GOT3 (cell line): ENCODE measurements around the gene GABRD.

ENCODE experiments used
- DNase-seq: peaks from one replicate; lab custom pipeline; 2025; ENCODE audit warnings: mixed read lengths; lab: John Stamatoyannopoulos, UW

The GABRD gene

GRCh38 chr1:1985375-1986050 is 33.6 kb upstream of the GABRD start:
- DNase-seq, result no peak

- DNase-seq, result no peak
Observed at GRCh38 chr1:1986451-1987141, 32.5 kb upstream of the GABRD start.

- no peak for DNase-seq
Observed at GRCh38 chr1:1987142-1987510, 32.0 kb upstream of the GABRD start.

- no peak for DNase-seq
Observed at GRCh38 chr1:1988061-1988945, 30.8 kb upstream of the GABRD start.

- DNase-seq, result no peak
Observed at GRCh38 chr1:1989102-1989542, 30.0 kb upstream of the GABRD start.

- DNase-seq, result no peak
Observed at GRCh38 chr1:1989789-1990188, 29.4 kb upstream of the GABRD start.

GRCh38 chr1:1990222-1990621 is 28.9 kb upstream of the GABRD start:
- no peak for DNase-seq

GRCh38 chr1:1994536-1994935 is 24.6 kb upstream of the GABRD start:
- DNase-seq, result no peak

GRCh38 chr1:1996207-1996651 is 22.9 kb upstream of the GABRD start:
- no peak for DNase-seq

- DNase-seq, result no peak
Observed at GRCh38 chr1:1997576-1997975, 21.6 kb upstream of the GABRD start.

- DNase-seq, result no peak
Observed at GRCh38 chr1:2000432-2000831, 18.7 kb upstream of the GABRD start.

- no peak for DNase-seq
Observed at GRCh38 chr1:2000850-2001249, 18.3 kb upstream of the GABRD start.

GRCh38 chr1:2001773-2002411 is 17.3 kb upstream of the GABRD start:
- DNase-seq, result no peak

- no peak for DNase-seq
Observed at GRCh38 chr1:2003541-2004131, 15.5 kb upstream of the GABRD start, which contains the start of gene CFAP74. CFAP74 (minus strand) TSS chr1:2003786; CDS start chr1:1990956, 12,830 bp downstream.

- no peak for DNase-seq
Observed at GRCh38 chr1:2004856-2005255, 14.3 kb upstream of the GABRD start.

- DNase-seq, result no peak
Observed at GRCh38 chr1:2009101-2010053, 9.8 kb upstream of the GABRD start.

GRCh38 chr1:2014181-2014580 is 5.0 kb upstream of the GABRD start:
- no peak for DNase-seq

- no peak for DNase-seq
Observed at GRCh38 chr1:2014741-2015735, 4.1 kb upstream of the GABRD start.

GRCh38 chr1:2016123-2016522 is 3.0 kb upstream of the GABRD start:
- no peak for DNase-seq
